Activated naive CD8-positive, alpha-beta T cell treated with anti-CD3 and anti-CD28 coated beads, Interleukin-2, amount 50 U/mL, for 16 hours (primary cell): ENCODE data around the gene VEPH1.
"Not testable (repeated sequence)": the region's sequence is repeated elsewhere in the genome, so short reads cannot be mapped to it uniquely, and the experiment has no call there.

Source experiments
- DNase-seq: peaks from one replicate; pipeline ENCODE4 v3.0.0-alpha.2; 2020; ENCODE audit warnings: low read depth, low spot score

VEPH1 gene

GRCh38 chr3:157350651-157351050 lies 152.6 kb downstream of the VEPH1 start:
- DNase-seq = not testable (repeated sequence)

DNA sequence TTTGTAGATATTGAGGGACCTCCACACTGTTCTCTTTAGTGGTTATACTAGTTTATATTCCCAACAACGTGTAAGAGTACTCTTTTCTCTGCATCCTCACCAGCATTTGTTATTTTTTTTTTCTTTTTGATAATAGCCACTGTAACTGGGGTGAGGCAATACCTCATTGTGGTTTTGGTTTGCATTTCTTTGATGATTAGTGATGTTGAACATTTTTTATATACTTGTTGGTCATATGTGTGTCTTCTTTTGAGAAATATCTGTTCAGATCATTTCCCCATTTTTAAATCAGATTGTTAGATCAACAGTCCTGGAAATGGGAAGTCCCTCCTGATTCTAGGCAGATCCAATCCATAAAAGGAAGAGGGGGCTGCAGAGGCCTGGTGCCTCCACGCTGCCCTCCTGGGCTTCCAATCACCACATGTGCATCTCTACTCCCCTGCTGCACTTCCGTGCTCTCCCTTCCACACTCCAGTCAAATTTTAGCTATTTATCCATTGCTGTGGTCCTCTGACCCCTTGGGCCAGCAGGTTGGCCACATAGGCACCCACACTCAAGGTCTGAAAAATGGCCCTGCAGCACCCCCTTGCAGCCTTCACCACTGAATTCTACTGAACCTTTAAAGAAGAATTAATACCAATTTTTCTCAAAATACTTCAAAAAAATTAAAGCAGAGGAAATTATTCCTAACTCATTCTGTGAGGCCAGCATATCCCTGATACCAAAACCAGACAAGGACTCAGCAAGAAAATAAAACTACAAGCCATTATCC lies 154.7 kb downstream of the VEPH1 start:
- DNase-seq = not testable (repeated sequence)

GRCh38 chr3:157347577-157348303 lies 155.5 kb downstream of the VEPH1 start:
- DNase-seq = no peak

DNA sequence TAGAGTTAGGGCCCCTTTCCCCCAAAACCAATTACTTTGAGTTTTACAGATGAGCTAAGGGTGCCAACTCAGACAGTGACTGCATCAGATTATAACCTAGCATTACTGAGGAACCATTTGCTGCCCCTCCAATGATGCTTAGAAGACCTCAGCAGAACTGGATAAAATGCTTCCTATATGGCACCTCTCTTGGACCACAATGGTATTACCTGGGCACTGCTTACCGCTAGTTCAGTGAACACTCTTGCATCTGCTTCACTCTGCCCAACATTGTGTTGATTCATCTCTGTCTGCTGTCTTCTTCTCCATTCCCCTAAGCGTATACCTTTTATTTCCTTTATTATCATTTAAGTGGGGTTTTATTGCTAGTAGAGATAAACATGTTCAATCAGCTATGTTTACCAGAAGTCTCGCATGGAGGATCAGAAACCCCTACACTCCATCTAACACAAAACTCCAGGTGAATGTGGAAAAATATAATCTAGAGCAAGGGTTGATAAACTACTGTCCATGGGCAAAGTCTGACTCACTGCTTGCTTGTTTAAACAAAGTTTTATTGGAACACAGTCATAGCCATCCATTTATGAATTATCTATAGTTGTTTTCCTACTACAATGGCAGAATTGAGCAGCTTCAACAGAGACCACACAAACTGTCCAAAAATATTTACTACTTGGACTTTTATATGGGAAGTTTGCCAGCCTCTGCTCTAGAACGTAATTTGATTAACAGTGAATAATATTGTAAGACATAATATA lies 166.8 kb downstream of the VEPH1 start:
- DNase-seq = no peak

- DNase-seq = no peak
These were observed 167.8 kb downstream of the VEPH1 start for GRCh38 chr3:157335233-157336076.

- DNase-seq = no peak
These were observed 169.6 kb downstream of the VEPH1 start for GRCh38 chr3:157333551-157333991.

DNA sequence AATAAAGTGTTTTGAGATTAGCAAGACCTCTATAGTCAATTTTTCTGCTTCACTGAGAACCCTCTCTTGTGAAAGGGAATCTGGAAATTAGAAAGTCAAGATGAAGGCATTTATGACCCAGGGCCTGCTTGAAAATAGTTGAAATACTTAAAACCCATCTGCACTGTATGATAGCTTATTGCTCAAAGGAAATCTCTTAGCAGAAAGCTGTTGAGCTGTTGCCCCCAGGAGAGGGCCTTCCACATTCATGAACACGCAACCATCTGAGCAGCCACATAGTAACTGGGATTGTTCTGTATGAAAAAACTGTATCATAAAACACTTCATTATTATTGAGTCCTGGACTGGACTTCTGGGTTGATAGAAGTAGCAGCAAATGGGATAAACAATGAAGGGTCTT lies 173.0 kb downstream of the VEPH1 start:
- no peak for DNase-seq

DNA sequence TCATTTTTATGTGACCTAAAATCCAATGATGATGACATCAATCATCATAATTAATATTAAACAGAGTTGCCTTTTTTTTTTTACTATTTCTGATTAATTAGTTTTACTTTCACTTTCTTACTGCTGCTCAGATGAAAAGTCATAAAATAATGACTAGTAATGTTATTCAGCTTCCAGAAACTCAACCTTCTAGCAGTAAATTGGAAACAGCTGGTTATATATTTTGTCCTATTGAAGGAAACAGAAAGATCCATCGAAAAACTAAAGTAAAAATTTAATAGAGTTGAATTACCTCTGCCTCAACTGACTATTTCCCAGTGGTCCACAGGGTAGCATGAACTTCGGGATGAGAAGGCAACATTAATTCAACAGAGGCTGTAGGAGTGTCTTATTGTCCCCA lies 173.7 kb downstream of the VEPH1 start:
- DNase-seq = no peak

DNA sequence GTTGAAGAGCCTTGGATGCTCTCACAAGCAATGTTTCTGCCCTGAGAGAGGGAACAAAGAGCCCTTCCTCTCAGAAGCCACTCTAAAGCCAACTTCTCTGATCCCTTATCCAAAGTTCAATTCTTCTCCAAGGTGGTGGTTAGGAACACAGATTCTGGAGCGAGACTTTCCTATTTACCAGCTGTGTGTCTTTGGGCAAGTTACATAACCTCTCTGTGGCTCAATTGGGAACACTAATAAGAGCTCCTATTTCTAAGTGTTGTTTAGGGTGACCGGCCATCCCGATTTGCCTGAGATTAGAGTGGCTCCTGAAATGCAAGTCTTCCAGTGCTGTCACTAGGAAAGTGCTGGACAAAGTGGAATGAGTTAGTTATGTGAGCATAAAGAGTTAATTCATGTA lies 175.4 kb downstream of the VEPH1 start:
- DNase-seq = no peak

GRCh38 chr3:157327018-157327417 lies 176.2 kb downstream of the VEPH1 start:
- no peak for DNase-seq

- DNase-seq = not testable (repeated sequence)
These were observed 178.3 kb downstream of the VEPH1 start for GRCh38 chr3:157324869-157325268.

DNA sequence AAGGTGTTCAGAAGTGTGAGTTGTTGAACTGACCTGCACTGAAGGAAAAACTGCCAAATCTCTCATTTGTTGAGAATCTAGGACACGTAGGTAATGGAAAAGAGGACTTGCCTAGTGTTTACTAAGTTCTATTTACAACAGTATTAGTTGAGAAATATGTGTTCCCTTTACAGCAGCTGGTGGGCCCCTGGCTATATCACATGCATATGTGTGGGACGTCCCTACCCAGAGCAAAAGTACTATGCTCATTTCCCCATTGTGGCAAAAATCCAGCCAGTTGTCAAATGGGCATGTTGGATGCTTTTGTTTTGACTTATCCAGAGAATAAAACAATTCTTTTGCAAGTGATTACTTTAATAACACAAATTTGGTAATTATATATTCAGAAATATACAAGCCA lies 179.9 kb downstream of the VEPH1 start:
- no peak for DNase-seq

DNA sequence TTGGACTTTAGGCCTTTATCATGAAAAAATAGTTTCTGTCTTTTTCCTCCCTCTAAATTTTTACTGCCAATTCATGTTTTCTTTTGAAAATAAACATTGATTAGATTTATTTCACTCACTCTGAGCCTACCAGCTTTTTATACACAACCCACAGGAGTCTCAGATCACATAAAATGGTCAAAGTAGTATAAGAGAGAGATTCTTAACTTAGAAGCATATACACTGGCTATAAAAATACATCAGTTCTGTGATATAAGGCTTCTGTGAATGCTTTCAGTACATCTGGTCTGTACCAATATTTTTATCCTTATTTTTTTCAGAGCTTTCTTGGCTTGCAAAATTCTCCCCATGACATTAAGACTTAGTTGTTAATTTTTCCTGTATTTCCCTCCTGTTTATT lies 183.5 kb downstream of the VEPH1 start:
- DNase-seq = no peak

- no peak for DNase-seq
These were observed 184.5 kb downstream of the VEPH1 start for GRCh38 chr3:157318639-157319288.

- no peak for DNase-seq
These were observed 185.3 kb downstream of the VEPH1 start for GRCh38 chr3:157317895-157318294.

DNA sequence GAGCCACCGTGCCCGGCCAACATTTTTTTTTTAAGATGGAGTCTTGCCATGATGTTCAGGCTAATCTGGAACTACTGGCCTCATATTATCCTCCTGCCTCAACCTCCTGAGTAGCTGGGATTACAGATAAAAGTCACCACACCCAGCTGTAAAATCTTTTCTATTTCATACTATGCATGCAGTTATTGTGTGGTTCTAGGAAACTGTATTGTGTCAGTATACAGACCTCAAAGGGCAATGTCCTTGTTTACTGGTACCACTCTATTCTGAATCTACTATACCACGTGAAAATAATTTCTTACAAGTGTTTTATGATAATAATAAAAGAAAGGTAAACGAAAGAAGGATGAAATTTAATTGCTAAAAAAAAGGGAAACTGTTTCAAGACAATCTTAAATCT lies 190.0 kb downstream of the VEPH1 start:
- no peak for DNase-seq

DNA sequence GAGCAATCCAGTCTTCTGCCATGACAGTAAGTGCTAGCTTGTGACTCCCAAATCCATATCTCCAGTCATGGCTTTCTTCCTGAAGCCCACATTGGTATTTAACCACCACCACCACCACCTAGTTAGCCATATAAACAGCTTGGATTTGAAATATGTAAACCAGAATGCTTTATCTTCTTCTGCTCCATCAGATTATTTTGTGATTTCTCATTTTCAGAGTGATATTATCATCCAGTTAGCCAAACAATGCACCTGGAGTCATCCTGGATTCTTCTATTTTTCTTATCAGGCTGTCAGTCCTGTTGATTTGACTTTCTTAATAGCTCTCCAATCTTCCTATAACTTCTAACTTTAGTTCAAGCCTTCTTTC lies 190.9 kb downstream of the VEPH1 start:
- no peak for DNase-seq

- DNase-seq = no peak
These were observed 191.4 kb downstream of the VEPH1 start for GRCh38 chr3:157311633-157312375.

GRCh38 chr3:157310329-157311052 lies 192.7 kb downstream of the VEPH1 start:
- DNase-seq = no peak

DNA sequence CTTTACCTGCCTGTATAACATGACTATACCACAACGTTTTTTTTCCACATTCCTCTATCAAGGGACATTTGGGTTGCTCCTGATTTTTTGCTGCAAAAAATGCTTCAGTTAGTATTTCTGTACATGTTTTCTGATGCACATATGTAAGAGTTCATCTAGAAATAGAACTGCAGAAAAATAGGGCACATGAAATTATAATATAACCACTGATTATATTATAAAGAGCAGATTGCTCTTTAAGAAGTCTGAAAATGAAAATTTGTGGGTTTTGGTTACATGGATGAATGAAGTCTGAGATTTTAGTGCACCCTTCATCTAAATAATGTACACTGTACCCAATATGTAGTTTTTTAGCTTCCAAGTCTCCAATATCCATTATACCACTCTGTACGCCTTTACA lies 196.7 kb downstream of the VEPH1 start:
- no peak for DNase-seq
